HCT116 (cell line): ENCODE results near the gene EIF4A3. TPM values are rescaled to one million over a fixed set of nuclear protein-coding genes. Genes with fewer than 3 reads are reported as not detected.
A peak's percentile ranks its signal among the peaks of the same experiment; 100 is the strongest.

Experiments
- ATAC-seq: fragments of 200-7000 bp; cut with Tn5 transposase; 2 replicates; pipeline ENCODE4 v1.9.1; 2020; ENCODE audit warnings: mild to moderate bottlenecking, moderate library complexity
- BruUV-seq: library from RNA; stranded (reverse); fragments of 400-500 nt; replicated peaks from 2 replicates; lab custom pipeline; 2021; lab: Mats Ljungman, UMichigan
- CTCF ChIA-PET: fragments of 300-600 bp; sonication (Branson Sonifier 250); formaldehyde crosslinking; loops from one replicate; lab custom pipeline; 2021; ENCODE audit warnings: antibody characterized with exemption; lab: Charles Lee
- POLR2A ChIA-PET: fragments of 300-600, 350-600 bp; sonication (Branson Sonifier 250); formaldehyde crosslinking; loops from one replicate; lab custom pipeline; 2021; ENCODE audit warnings: antibody characterized with exemption; lab: Charles Lee
- RAD21 ChIA-PET, 2 experiments: fragments of 300-600 bp; sonication (Branson Sonifier 250); formaldehyde crosslinking; loops; one replicate each; lab custom pipeline; 2023; ENCODE audit warnings: low total read pairs in 2 of 2; ENCODE audit not compliant: uncharacterized antibody in 2 of 2, unreplicated experiment in 2 of 2, low non-redundant PET in 1 of 2; lab: Charles Lee
- DNase-seq: peaks from one replicate; pipeline ENCODE4 v3.0.0-alpha.2; 2010; ENCODE audit warnings: low read depth, low spot score
- H2AFZ ChIP-seq: fragments of 200-600 bp; shearing (Covaris generic), sonication (generic); 2 replicates; pipeline ENCODE4 v1.6.1; 2017; ENCODE audit warnings: low read depth, mixed run types, mixed read lengths, antibody characterized with exemption, low read length; ENCODE audit not compliant: poor library complexity, severe bottlenecking
- H3K27ac ChIP-seq: 2 replicates; pipeline ENCODE4 v1.5.1; 2012; ENCODE audit warnings: low read depth, low read length
- H3K27me3 ChIP-seq: fragments of 200-600 bp; sonication (generic); 2 replicates; pipeline ENCODE4 v1.6.1; 2016; ENCODE audit warnings: mixed run types, low read length, mixed read lengths; ENCODE audit not compliant: insufficient read depth
- H3K36me3 ChIP-seq, 2 experiments: fragments of 200-500 bp in 1 of 2; fragments of 200-600 bp in 1 of 2; sonication (Bioruptor generic) in 1 of 2; sonication (generic) in 1 of 2; 2 replicates each; pipeline versions ENCODE4 v1.5.1 to v1.6.1; 2014 to 2016; ENCODE audit warnings: low read length in 2 of 2, inconsistent platforms in 1 of 2, mixed read lengths in 1 of 2, mixed run types in 1 of 2; ENCODE audit not compliant: insufficient read depth in 2 of 2, control insufficient read depth in 1 of 2
- H3K4me1 ChIP-seq, 2 experiments: fragments of 200-600 bp in 1 of 2; sonication (generic) in 1 of 2; 2 replicates each; pipeline versions ENCODE4 v1.5.1 to v1.6.1; 2012 to 2017; ENCODE audit warnings: low read length in 2 of 2, inconsistent platforms in 1 of 2, mild to moderate bottlenecking in 1 of 2, mixed read lengths in 1 of 2, mixed run types in 1 of 2, moderate library complexity in 1 of 2; ENCODE audit not compliant: insufficient read depth in 2 of 2, control insufficient read depth in 1 of 2
- H3K4me2 ChIP-seq: fragments of 200-600 bp; sonication (generic); 2 replicates; pipeline ENCODE4 v1.6.1; 2017; ENCODE audit warnings: mixed run types, low read length, mixed read lengths
- H3K4me3 ChIP-seq, 2 experiments: fragments of 200-600 bp in 1 of 2; sonication (generic) in 1 of 2; replicated peaks in 1 of 2; 2 replicates each; pipeline ENCODE4 v1.5.1; 2011 to 2016; ENCODE audit warnings: low read length in 2 of 2, control low read depth in 1 of 2, low read depth in 1 of 2, mild to moderate bottlenecking in 1 of 2, mixed read lengths in 1 of 2, mixed run types in 1 of 2
- H3K79me2 ChIP-seq: fragments of 200-600 bp; sonication (generic); 2 replicates; pipeline ENCODE4 v1.6.1; 2017; ENCODE audit warnings: mild to moderate bottlenecking, mixed run types, low read length, moderate library complexity, mixed read lengths; ENCODE audit not compliant: insufficient read depth
- H3K9ac ChIP-seq: fragments of 200-600 bp; sonication (generic); 2 replicates; pipeline ENCODE4 v1.6.1; 2016; ENCODE audit warnings: low read length, mixed read lengths
- H3K9me2 ChIP-seq: fragments of 200-600 bp; sonication (generic), shearing (Covaris generic); 2 replicates; pipeline ENCODE4 v1.6.1; 2017; ENCODE audit warnings: mixed run types, mild to moderate bottlenecking, moderate library complexity; ENCODE audit not compliant: insufficient read depth
- H3K9me3 ChIP-seq, 2 experiments: fragments of 200-500 bp in 1 of 2; fragments of 200-600 bp in 1 of 2; sonication (Bioruptor generic) in 1 of 2; sonication (generic) in 1 of 2; 2 replicates each; pipeline ENCODE4 v1.6.1; 2014 to 2017; ENCODE audit warnings: low read length in 2 of 2, mixed read lengths in 2 of 2, inconsistent platforms in 1 of 2, low read depth in 1 of 2, mild to moderate bottlenecking in 1 of 2, mixed run types in 1 of 2, moderate library complexity in 1 of 2; ENCODE audit not compliant: control insufficient read depth in 1 of 2, insufficient read depth in 1 of 2
- H4K20me1 ChIP-seq: fragments of 200-600 bp; sonication (generic), shearing (Covaris generic); 2 replicates; pipeline ENCODE4 v1.6.1; 2017; ENCODE audit warnings: mixed run types, mild to moderate bottlenecking, moderate library complexity; ENCODE audit not compliant: insufficient read depth
- CBX3 ChIP-seq: IDR thresholded peaks from 2 replicates; pipeline ENCODE4 v1.6.1; 2012; ENCODE audit warnings: low read depth
- CEBPB ChIP-seq: IDR thresholded peaks from 2 replicates; pipeline ENCODE4 v1.6.1; 2012; ENCODE audit warnings: low read depth
- EZH2 ChIP-seq: fragments of 200-600 bp; sonication (generic); IDR thresholded peaks from 2 replicates; pipeline ENCODE4 v1.6.1; 2017; ENCODE audit warnings: antibody characterized with exemption, mixed run types
- FOSL1 ChIP-seq: IDR thresholded peaks from 2 replicates; pipeline ENCODE4 v1.6.1; 2012; ENCODE audit warnings: low read depth
- JUND ChIP-seq: IDR thresholded peaks from 2 replicates; pipeline ENCODE4 v1.6.1; 2012
- POLR2A ChIP-seq: IDR thresholded peaks from 2 replicates; pipeline ENCODE4 v1.7.0; 2011; ENCODE audit warnings: borderline replicate concordance; ENCODE audit not compliant: insufficient read depth, insufficient read length; ENCODE audit errors: extremely low read depth
- POLR2AphosphoS5 ChIP-seq: IDR thresholded peaks from 2 replicates; pipeline ENCODE4 v1.6.1; 2011; ENCODE audit warnings: mild to moderate bottlenecking, low read depth, low read length, moderate library complexity
- SIN3A ChIP-seq: IDR thresholded peaks from 2 replicates; pipeline ENCODE4 v1.6.1; 2012; ENCODE audit warnings: low read depth
- SRF ChIP-seq: IDR thresholded peaks from 2 replicates; pipeline ENCODE4 v1.6.1; 2012; ENCODE audit warnings: low read depth
- YY1 ChIP-seq: IDR thresholded peaks from 2 replicates; pipeline ENCODE4 v1.6.1; 2011; ENCODE audit warnings: low read length, low read depth, moderate library complexity, mild to moderate bottlenecking; ENCODE audit not compliant: insufficient replicate concordance; ENCODE audit errors: extremely low read depth
- ZNF274 ChIP-seq: fragments of 200-500 bp; sonication (Bioruptor generic); IDR thresholded peaks from 2 replicates; pipeline ENCODE4 v1.6.1; 2014; ENCODE audit warnings: mild to moderate bottlenecking, low read depth, low read length, inconsistent platforms
- intact Hi-C: fragments of 100-400 bp; cut with micrococcal nuclease; formaldehyde crosslinking; loops from 2 replicates; pipeline ENCODE4 v1.10.0; 2022
- total RNA-seq: library from RNA; stranded (reverse); gene quantifications from one replicate; pipeline ENCODE4 v1.2.1, GENCODE V29; 2021; ENCODE audit not compliant: unreplicated experiment
- TF ChIP-seq, protein P1 (sequence below): IDR thresholded peaks from 2 replicates; pipeline ENCODE4 v1.6.1; 2012; ENCODE audit warnings: low read depth
- TF ChIP-seq, protein P2 (sequence below), 3 experiments: fragments of 200-600 bp in 1 of 3; sonication (generic) in 1 of 3; IDR thresholded peaks in 2 of 3; conservative IDR thresholded peaks in 1 of 3; 2 replicates each; pipeline ENCODE4 v1.5.1; 2012 to 2017; ENCODE audit warnings: low read depth in 2 of 3, low read length in 2 of 3, antibody characterized with exemption in 1 of 3, borderline replicate concordance in 1 of 3, control low read depth in 1 of 3, mild to moderate bottlenecking in 1 of 3, mixed read lengths in 1 of 3, mixed run types in 1 of 3, moderate library complexity in 1 of 3; ENCODE audit not compliant: insufficient read depth in 1 of 3

The EIF4A3 gene
- total RNA-seq, 1 experiment from 2014 or later: 248 TPM

DNA sequence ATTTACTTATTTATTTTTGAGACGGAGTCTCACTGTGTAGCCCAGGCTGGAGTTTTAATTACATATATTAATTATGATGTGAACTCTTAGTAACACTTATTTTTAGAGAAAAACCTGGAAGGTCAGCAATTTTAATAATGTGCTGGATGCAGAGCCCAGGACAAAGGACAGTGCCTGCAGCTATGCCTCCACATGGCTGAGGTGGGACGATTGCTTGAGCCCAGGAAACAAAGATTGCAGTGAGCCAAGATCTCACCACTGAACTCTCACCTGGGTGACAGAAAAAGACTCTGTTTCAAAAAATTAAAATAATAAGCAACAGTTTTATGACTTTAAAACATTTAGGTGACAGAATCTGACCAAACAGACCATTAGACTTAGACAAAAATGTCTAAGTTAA, 11.9 kb upstream of the EIF4A3 start:
- H3K9ac ChIP-seq: no peak overlapping the region
- H3K4me1 ChIP-seq: no peaks in the 10 kb centered on the region
- H3K27ac ChIP-seq: no peak overlapping the region
- H3K79me2 ChIP-seq: no peaks in the 10 kb centered on the region
- intact Hi-C loops: no loop called here
- TF ChIP-seq JUND (no peak), YY1 (no peak), FOSL1 (no peak), CEBPB (no peak), POLR2AphosphoS5 (no peak), SIN3A (no peak), POLR2A (no peak), CBX3 (no peak), EZH2 (no peak), SRF (no peak), ZNF274 (no peak)
- TF ChIP-seq, protein P1, sequence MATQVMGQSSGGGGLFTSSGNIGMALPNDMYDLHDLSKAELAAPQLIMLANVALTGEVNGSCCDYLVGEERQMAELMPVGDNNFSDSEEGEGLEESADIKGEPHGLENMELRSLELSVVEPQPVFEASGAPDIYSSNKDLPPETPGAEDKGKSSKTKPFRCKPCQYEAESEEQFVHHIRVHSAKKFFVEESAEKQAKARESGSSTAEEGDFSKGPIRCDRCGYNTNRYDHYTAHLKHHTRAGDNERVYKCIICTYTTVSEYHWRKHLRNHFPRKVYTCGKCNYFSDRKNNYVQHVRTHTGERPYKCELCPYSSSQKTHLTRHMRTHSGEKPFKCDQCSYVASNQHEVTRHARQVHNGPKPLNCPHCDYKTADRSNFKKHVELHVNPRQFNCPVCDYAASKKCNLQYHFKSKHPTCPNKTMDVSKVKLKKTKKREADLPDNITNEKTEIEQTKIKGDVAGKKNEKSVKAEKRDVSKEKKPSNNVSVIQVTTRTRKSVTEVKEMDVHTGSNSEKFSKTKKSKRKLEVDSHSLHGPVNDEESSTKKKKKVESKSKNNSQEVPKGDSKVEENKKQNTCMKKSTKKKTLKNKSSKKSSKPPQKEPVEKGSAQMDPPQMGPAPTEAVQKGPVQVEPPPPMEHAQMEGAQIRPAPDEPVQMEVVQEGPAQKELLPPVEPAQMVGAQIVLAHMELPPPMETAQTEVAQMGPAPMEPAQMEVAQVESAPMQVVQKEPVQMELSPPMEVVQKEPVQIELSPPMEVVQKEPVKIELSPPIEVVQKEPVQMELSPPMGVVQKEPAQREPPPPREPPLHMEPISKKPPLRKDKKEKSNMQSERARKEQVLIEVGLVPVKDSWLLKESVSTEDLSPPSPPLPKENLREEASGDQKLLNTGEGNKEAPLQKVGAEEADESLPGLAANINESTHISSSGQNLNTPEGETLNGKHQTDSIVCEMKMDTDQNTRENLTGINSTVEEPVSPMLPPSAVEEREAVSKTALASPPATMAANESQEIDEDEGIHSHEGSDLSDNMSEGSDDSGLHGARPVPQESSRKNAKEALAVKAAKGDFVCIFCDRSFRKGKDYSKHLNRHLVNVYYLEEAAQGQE: no peak
- TF ChIP-seq, protein P2, sequence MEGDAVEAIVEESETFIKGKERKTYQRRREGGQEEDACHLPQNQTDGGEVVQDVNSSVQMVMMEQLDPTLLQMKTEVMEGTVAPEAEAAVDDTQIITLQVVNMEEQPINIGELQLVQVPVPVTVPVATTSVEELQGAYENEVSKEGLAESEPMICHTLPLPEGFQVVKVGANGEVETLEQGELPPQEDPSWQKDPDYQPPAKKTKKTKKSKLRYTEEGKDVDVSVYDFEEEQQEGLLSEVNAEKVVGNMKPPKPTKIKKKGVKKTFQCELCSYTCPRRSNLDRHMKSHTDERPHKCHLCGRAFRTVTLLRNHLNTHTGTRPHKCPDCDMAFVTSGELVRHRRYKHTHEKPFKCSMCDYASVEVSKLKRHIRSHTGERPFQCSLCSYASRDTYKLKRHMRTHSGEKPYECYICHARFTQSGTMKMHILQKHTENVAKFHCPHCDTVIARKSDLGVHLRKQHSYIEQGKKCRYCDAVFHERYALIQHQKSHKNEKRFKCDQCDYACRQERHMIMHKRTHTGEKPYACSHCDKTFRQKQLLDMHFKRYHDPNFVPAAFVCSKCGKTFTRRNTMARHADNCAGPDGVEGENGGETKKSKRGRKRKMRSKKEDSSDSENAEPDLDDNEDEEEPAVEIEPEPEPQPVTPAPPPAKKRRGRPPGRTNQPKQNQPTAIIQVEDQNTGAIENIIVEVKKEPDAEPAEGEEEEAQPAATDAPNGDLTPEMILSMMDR (IDR thresholded peaks at IDR 0.05 in 2 of 3, conservative IDR thresholded peaks at IDR 0.05 in 1 of 3; ENCODE audit: borderline replicate concordance in 1 of 3, insufficient read depth in 1 of 3, low read depth in 2 of 3, low read length in 2 of 3): no peak
- no peaks in the 10 kb centered on the region for H4K20me1 ChIP-seq
- CTCF ChIA-PET: no interaction called here
- peak overlapping the region; percentile 69 for H2AFZ ChIP-seq
- RAD21 ChIA-PET: no interaction called here
- no peak overlapping the region for H3K4me3 ChIP-seq
- H3K9me3 ChIP-seq: 0 out of 4 replicates have a peak, but pooled peaks cover 4% of the 10 kb centered on the region in 2 experiments
- H3K9me2 ChIP-seq: no peaks in the 10 kb centered on the region
- POLR2A ChIA-PET: no interaction called here
- no peak for ATAC-seq
- no peaks in the 10 kb centered on the region for H3K36me3 ChIP-seq
- H3K27me3 ChIP-seq: no peaks in the 10 kb centered on the region
- no peak for DNase-seq
- no TSS peak for BruUV-seq
- no peak overlapping the region for H3K4me2 ChIP-seq
